Mesodermal cell (in vitro differentiated cells): Measurements from ENCODE around the gene ZCCHC14.
"Not testable (repeated sequence)": the region's sequence is repeated elsewhere in the genome, so short reads cannot be mapped to it uniquely, and the experiment has no call there.

Experiments
- H3K27ac ChIP-seq: 2 replicates; pipeline ENCODE4 v1.7.0; 2013; ENCODE audit warnings: mild to moderate bottlenecking, low read depth, low read length, moderate library complexity; ENCODE audit not compliant: severe bottlenecking
- H3K36me3 ChIP-seq: 2 replicates; pipeline ENCODE4 v1.7.1; 2013; ENCODE audit warnings: mild to moderate bottlenecking, low read length, moderate library complexity; ENCODE audit not compliant: control insufficient read depth, insufficient read depth
- H3K4me1 ChIP-seq: one replicate; pipeline ENCODE4 v1.7.1; 2013; ENCODE audit warnings: mild to moderate bottlenecking, low read length; ENCODE audit not compliant: insufficient read depth, control insufficient read depth, poor library complexity, severe bottlenecking
- H3K4me3 ChIP-seq: 2 replicates; pipeline ENCODE4 v1.7.0; 2013; ENCODE audit warnings: low read length, control low read depth, mild to moderate bottlenecking; ENCODE audit not compliant: insufficient read depth, poor library complexity, severe bottlenecking; ENCODE audit errors: extremely low read depth
- H3K9me3 ChIP-seq: 2 replicates; pipeline ENCODE4 v1.7.1; 2013; ENCODE audit warnings: mild to moderate bottlenecking, low read length, moderate library complexity; ENCODE audit not compliant: control insufficient read depth
- WGBS, 2 experiments: methylation state at CpG; one replicate each; pipeline ENCODE4 v1.1.5; 2013; ENCODE audit warnings: missing lambda C conversion rate in 2 of 2; ENCODE audit not compliant: insufficient coverage in 2 of 2; 5-methylcytosine and 5-hydroxymethylcytosine counted together

The ZCCHC14 gene

GRCh38 chr16:87380403-87380802 is 112.4 kb downstream of the ZCCHC14 start:
- 92 to 98% methylated on average over 5 to 9 of the region's 10 CpGs for WGBS, 2 experiments
- Histone ChIP-seq H3K9me3 (no peaks in the 10 kb centered on the region), H3K4me3 (no peak overlapping the region), H3K36me3 (peaks cover 20% of the 10 kb centered on the region), H3K27ac (no peak overlapping the region), H3K4me1 (peaks cover 21% of the 10 kb centered on the region)

- H3K4me1 ChIP-seq = peaks cover 21% of the 10 kb centered on the region
- H3K36me3 ChIP-seq = peaks cover 25% of the 10 kb centered on the region
- 88 to 89% methylated on average over 3 of the region's 3 CpGs for WGBS, 2 experiments
- not testable (repeated sequence) for H3K9me3 ChIP-seq, H3K27ac ChIP-seq, H3K4me3 ChIP-seq
Observed at GRCh38 chr16:87379312-87379752, 113.5 kb downstream of the ZCCHC14 start.

- peaks cover 32% of the 10 kb centered on the region for H3K36me3 ChIP-seq
- H3K27ac ChIP-seq = no peak overlapping the region
- no peaks in the 10 kb centered on the region for H3K9me3 ChIP-seq
- 90 to 95% methylated on average over 2 to 5 of the region's 6 CpGs for WGBS, 2 experiments
- H3K4me3 ChIP-seq = no peak overlapping the region
- H3K4me1 ChIP-seq = peaks cover 13% of the 10 kb centered on the region
Observed at GRCh38 chr16:87376660-87377059, 116.2 kb downstream of the ZCCHC14 start.

GRCh38 chr16:87375426-87376135 is 117.2 kb downstream of the ZCCHC14 start:
- peaks cover 32% of the 10 kb centered on the region for H3K36me3 ChIP-seq
- H3K4me1 ChIP-seq = peaks cover 5% of the 10 kb centered on the region
- no peak overlapping the region for H3K4me3 ChIP-seq
- no peaks in the 10 kb centered on the region for H3K9me3 ChIP-seq
- 96 to 97% methylated on average over 4 to 6 of the region's 9 CpGs for WGBS, 2 experiments
- no peak overlapping the region for H3K27ac ChIP-seq

- Histone ChIP-seq H3K36me3 (peaks cover 32% of the 10 kb centered on the region), H3K4me3 (no peak overlapping the region), H3K27ac (no peak overlapping the region), H3K9me3 (no peaks in the 10 kb centered on the region), H3K4me1 (peaks cover 5% of the 10 kb centered on the region)
- 90 to 99% methylated on average over 8 to 9 of the region's 13 CpGs for WGBS, 2 experiments
Observed at GRCh38 chr16:87374313-87374712, 118.5 kb downstream of the ZCCHC14 start.

- Histone ChIP-seq H3K4me3 (no peak overlapping the region), H3K36me3 (peaks cover 19% of the 10 kb centered on the region), H3K27ac (no peak overlapping the region), H3K4me1 (peaks cover 5% of the 10 kb centered on the region), H3K9me3 (no peaks in the 10 kb centered on the region)
- WGBS, 2 experiments = 84 to 92% methylated on average over 4 of the region's 4 CpGs
Observed at GRCh38 chr16:87372305-87372704, 120.5 kb downstream of the ZCCHC14 start.

GRCh38 chr16:87371261-87371866 is 121.5 kb downstream of the ZCCHC14 start:
- Histone ChIP-seq H3K36me3 (peaks cover 21% of the 10 kb centered on the region), H3K27ac (peak overlapping the region; percentile 16), H3K4me1 (peaks cover 5% of the 10 kb centered on the region), H3K4me3 (no peak overlapping the region), H3K9me3 (no peaks in the 10 kb centered on the region)
- 85 to 90% methylated on average over 17 to 18 of the region's 20 CpGs for WGBS, 2 experiments

GRCh38 chr16:87369796-87370719 is 122.8 kb downstream of the ZCCHC14 start:
- 88 to 95% methylated on average over 10 of the region's 16 CpGs for WGBS, 2 experiments
- Histone ChIP-seq H3K4me1 (no peaks in the 10 kb centered on the region), H3K4me3 (no peak overlapping the region), H3K9me3 (no peaks in the 10 kb centered on the region), H3K36me3 (peaks cover 26% of the 10 kb centered on the region), H3K27ac (no peak overlapping the region)

- WGBS, 2 experiments = 85 to 89% methylated on average over 12 to 14 of the region's 14 CpGs
- H3K4me3 ChIP-seq = no peak overlapping the region
- no peaks in the 10 kb centered on the region for H3K4me1 ChIP-seq
- H3K27ac ChIP-seq = no peak overlapping the region
- H3K36me3 ChIP-seq = peaks cover 21% of the 10 kb centered on the region
- no peaks in the 10 kb centered on the region for H3K9me3 ChIP-seq
Observed at GRCh38 chr16:87369117-87369765, 123.6 kb downstream of the ZCCHC14 start.

GRCh38 chr16:87368029-87368770 is 124.6 kb downstream of the ZCCHC14 start:
- H3K27ac ChIP-seq = no peak overlapping the region
- H3K36me3 ChIP-seq = peaks cover 17% of the 10 kb centered on the region
- H3K9me3 ChIP-seq = no peaks in the 10 kb centered on the region
- peaks cover 4% of the 10 kb centered on the region for H3K4me1 ChIP-seq
- H3K4me3 ChIP-seq = no peak overlapping the region
- WGBS, 2 experiments = 83 to 100% methylated on average over 3 of the region's 5 CpGs
